ENCODE measurements around the gene CLDN20.
"Not testable (repeated sequence)": the region's sequence is repeated elsewhere in the genome, so short reads cannot be mapped to it uniquely, and the experiment has no call there.

CLDN20 gene

GRCh38 chr6:155245193-155245592 is 18.6 kb upstream of the CLDN20 start:
- no peak for DNase-seq (ENCODE audit: low spot score)

- no peak for DNase-seq (ENCODE audit: low spot score)
Measured at GRCh38 chr6:155245831-155246230, 18.0 kb upstream of the CLDN20 start.

- DNase-seq (ENCODE audit: low spot score): no peak
Measured at GRCh38 chr6:155246825-155247224, 17.0 kb upstream of the CLDN20 start.

GRCh38 chr6:155247618-155248007 is 16.2 kb upstream of the CLDN20 start:
- DNase-seq (ENCODE audit: low spot score): no peak

- DNase-seq (ENCODE audit: low spot score): peak; percentile 77
Measured at GRCh38 chr6:155248008-155249001, 15.5 kb upstream of the CLDN20 start.

GRCh38 chr6:155250701-155251381 is 13.0 kb upstream of the CLDN20 start:
- DNase-seq (ENCODE audit: low spot score): no peak

GRCh38 chr6:155252581-155252980 is 11.2 kb upstream of the CLDN20 start:
- no peak for DNase-seq (ENCODE audit: low spot score)

GRCh38 chr6:155253337-155253736 is 10.5 kb upstream of the CLDN20 start:
- no peak for DNase-seq (ENCODE audit: low spot score)

GRCh38 chr6:155254139-155254538 is 9.7 kb upstream of the CLDN20 start:
- no peak for DNase-seq (ENCODE audit: low spot score)

- no peak for DNase-seq (ENCODE audit: low spot score)
Measured at GRCh38 chr6:155256122-155256795, 7.6 kb upstream of the CLDN20 start.

GRCh38 chr6:155257796-155258195 is 6.0 kb upstream of the CLDN20 start:
- DNase-seq (ENCODE audit: low spot score): no peak

GRCh38 chr6:155259204-155259603 is 4.6 kb upstream of the CLDN20 start:
- DNase-seq (ENCODE audit: low spot score): no peak

- no peak for DNase-seq (ENCODE audit: low spot score)
Measured at GRCh38 chr6:155259897-155260296, 3.9 kb upstream of the CLDN20 start.

- no peak for DNase-seq (ENCODE audit: low spot score)
Measured at GRCh38 chr6:155260686-155261085, 3.1 kb upstream of the CLDN20 start.

- no peak for DNase-seq (ENCODE audit: low spot score)
Measured at GRCh38 chr6:155261111-155261900, 2.5 kb upstream of the CLDN20 start.

GRCh38 chr6:155262655-155263054 is 1.2 kb upstream of the CLDN20 start:
- no peak for DNase-seq (ENCODE audit: low spot score)

- DNase-seq (ENCODE audit: low spot score): no peak
Measured at GRCh38 chr6:155264693-155265320, 994 bp downstream of the CLDN20 start.

GRCh38 chr6:155265843-155266535 is 2.2 kb downstream of the CLDN20 start:
- DNase-seq (ENCODE audit: low spot score): no peak

GRCh38 chr6:155267411-155267810 is 3.6 kb downstream of the CLDN20 start:
- no peak for DNase-seq (ENCODE audit: low spot score)

- DNase-seq (ENCODE audit: low spot score): not testable (repeated sequence)
Measured at GRCh38 chr6:155268088-155268867, 4.5 kb downstream of the CLDN20 start.

Data from Ammon's horn (tissue), 1 donor.